Suprapubic skin (tissue), 4 donors: ENCODE measurements around the gene NUFIP1. TPM values are rescaled to one million over a fixed set of nuclear protein-coding genes. Genes with fewer than 3 reads are reported as not detected.

Experiments used
- DNase-seq, 2 donors: peaks; one replicate each; pipeline ENCODE4 v3.0.0-alpha.2; 2019; ENCODE audit warnings: low spot score in 2 of 2
- H3K27ac ChIP-seq: fragments of 200-600 bp; sonication (generic); one replicate; pipeline ENCODE4 v1.5.1; 2019
- H3K27me3 ChIP-seq: fragments of 200-600 bp; sonication (generic); one replicate; pipeline ENCODE4 v1.5.1; 2019
- H3K36me3 ChIP-seq: fragments of 200-600 bp; sonication (generic); one replicate; pipeline ENCODE4 v1.5.1; 2019
- H3K4me1 ChIP-seq: fragments of 200-600 bp; sonication (generic); one replicate; pipeline ENCODE4 v1.5.1; 2019
- H3K4me3 ChIP-seq: fragments of 200-600 bp; sonication (generic); one replicate; pipeline ENCODE4 v1.5.1; 2019; ENCODE audit warnings: mild to moderate bottlenecking
- H3K9me3 ChIP-seq: fragments of 200-600 bp; sonication (generic); one replicate; pipeline ENCODE4 v1.5.1; 2019
- CTCF ChIP-seq, 2 donors: fragments of 200-600 bp in 1 of 2; fragments of 450-650 bp in 1 of 2; sonication (generic) in 1 of 2; IDR thresholded peaks; one replicate each; pipeline ENCODE4 v1.5.1; 2016 to 2019; ENCODE audit warnings: antibody characterized with exemption in 2 of 2, mild to moderate bottlenecking in 1 of 2, moderate library complexity in 1 of 2
- EP300 ChIP-seq: sonication (generic); formaldehyde crosslinking; IDR thresholded peaks from one replicate; pipeline ENCODE4 v1.6.1; 2017; ENCODE audit warnings: antibody characterized with exemption
- POLR2A ChIP-seq, 2 donors: fragments of 450-650 bp; IDR thresholded peaks; one replicate each; pipeline ENCODE4 v1.6.1; 2017; ENCODE audit warnings: antibody characterized with exemption in 2 of 2, mild to moderate bottlenecking in 2 of 2, moderate library complexity in 2 of 2
- POLR2AphosphoS5 ChIP-seq, 3 donors: sonication (generic); formaldehyde crosslinking; IDR thresholded peaks; one replicate each; pipeline ENCODE4 v1.6.1; 2017; ENCODE audit warnings: antibody characterized with exemption in 3 of 3
- WGBS: methylation state at CpG from one replicate; pipeline ENCODE4 v1.1.5; 2018; 5-methylcytosine and 5-hydroxymethylcytosine counted together
- total RNA-seq, 4 donors: library from RNA; depleted of rRNA; stranded (reverse); fragments of >200 nt; gene quantifications; one replicate each; pipeline ENCODE4 v1.1.0, GENCODE V29; 2016

The NUFIP1 gene
- total RNA-seq, 4 donors from 2014 or later = 3.2 to 5.0 (median 4.2) TPM

- Histone ChIP-seq H3K4me3 (no peak overlapping the region), H3K9me3 (no peaks in the 10 kb centered on the region), H3K4me1 (no peaks in the 10 kb centered on the region), H3K27ac (no peak overlapping the region), H3K36me3 (peaks cover 67% of the 10 kb centered on the region), H3K27me3 (no peaks in the 10 kb centered on the region)
- 100% methylated on average over 3 of the region's 3 CpGs for WGBS
- no peak for TF ChIP-seq POLR2AphosphoS5 (IDR thresholded peaks at IDR 0.05)
- TF ChIP-seq EP300 = no peak
- TF ChIP-seq CTCF (IDR thresholded peaks at IDR 0.05) = no peak
- TF ChIP-seq POLR2A (IDR thresholded peaks at IDR 0.05) = no peak
- DNase-seq = no peak
Observed at GRCh38 chr13:45016792-45017425, 27.6 kb upstream of the NUFIP1 start.

DNA sequence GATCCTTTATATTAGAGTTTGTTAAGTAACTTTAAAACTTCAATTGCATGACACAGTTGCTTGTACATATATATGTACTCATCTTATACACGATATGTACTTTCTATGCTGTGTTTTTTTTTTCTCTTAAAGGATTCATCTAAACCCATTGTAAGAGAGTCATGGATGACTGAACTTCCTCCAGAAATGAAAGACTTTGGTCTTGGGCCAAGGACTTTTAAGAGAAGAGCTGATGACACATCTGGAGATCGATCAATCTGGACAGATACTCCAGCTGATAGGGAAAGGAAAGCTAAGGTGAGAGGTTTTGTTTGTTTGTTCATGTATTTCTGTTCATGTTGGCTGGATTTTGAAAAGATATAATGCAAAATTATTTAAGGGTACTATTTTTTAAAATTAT, 26.0 kb upstream of the NUFIP1 start:
- TF ChIP-seq EP300 (no peak), CTCF (IDR thresholded peaks at IDR 0.05) (no peak), POLR2A (IDR thresholded peaks at IDR 0.05) (no peak), POLR2AphosphoS5 (IDR thresholded peaks at IDR 0.05) (no peak)
- WGBS = 79% methylated on average over 2 of the region's 2 CpGs
- Histone ChIP-seq H3K4me1 (no peaks in the 10 kb centered on the region), H3K4me3 (no peak overlapping the region), H3K27ac (no peak overlapping the region), H3K9me3 (no peaks in the 10 kb centered on the region), H3K27me3 (no peaks in the 10 kb centered on the region), H3K36me3 (peaks cover 68% of the 10 kb centered on the region)
- DNase-seq = no peak

- Histone ChIP-seq H3K4me3 (no peak overlapping the region), H3K9me3 (no peaks in the 10 kb centered on the region), H3K27ac (no peak overlapping the region), H3K27me3 (no peaks in the 10 kb centered on the region), H3K36me3 (peaks cover 77% of the 10 kb centered on the region), H3K4me1 (no peaks in the 10 kb centered on the region)
- no peak for DNase-seq
- 95% methylated on average over 6 of the region's 6 CpGs for WGBS
- no peak for TF ChIP-seq CTCF (IDR thresholded peaks at IDR 0.05)
- TF ChIP-seq POLR2AphosphoS5 (IDR thresholded peaks at IDR 0.05) = no peak
- TF ChIP-seq EP300 = no peak
- no peak for TF ChIP-seq POLR2A (IDR thresholded peaks at IDR 0.05)
Observed at GRCh38 chr13:45011198-45011597, 21.9 kb upstream of the NUFIP1 start.

DNA sequence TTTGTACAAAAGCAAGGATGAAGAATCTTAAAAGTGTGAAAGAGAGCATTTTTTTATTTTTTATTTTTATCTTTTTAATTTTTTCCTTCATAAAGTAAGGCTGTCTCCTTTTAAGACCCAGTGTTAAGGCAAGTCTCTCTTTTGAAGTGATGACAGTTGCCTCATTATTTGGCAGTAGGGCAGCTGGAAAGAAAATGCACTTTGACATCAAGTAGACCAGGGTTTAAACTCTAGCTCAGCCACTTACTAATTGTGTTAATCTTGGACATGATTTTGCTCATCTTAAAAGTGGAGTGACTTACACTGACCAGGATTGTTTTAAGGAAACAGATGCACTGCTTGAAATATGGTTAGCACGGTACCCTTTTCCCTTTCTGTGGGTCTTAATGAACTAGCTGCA, 18.6 kb upstream of the NUFIP1 start:
- Histone ChIP-seq H3K36me3 (peaks cover 71% of the 10 kb centered on the region), H3K4me3 (no peak overlapping the region), H3K27ac (no peak overlapping the region), H3K9me3 (no peaks in the 10 kb centered on the region), H3K27me3 (no peaks in the 10 kb centered on the region), H3K4me1 (no peaks in the 10 kb centered on the region)
- DNase-seq = no peak
- WGBS = 88% methylated on average over 1 of the region's 1 CpG
- TF ChIP-seq EP300 (no peak), POLR2A (IDR thresholded peaks at IDR 0.05) (no peak), CTCF (IDR thresholded peaks at IDR 0.05) (no peak), POLR2AphosphoS5 (IDR thresholded peaks at IDR 0.05) (no peak)

DNA sequence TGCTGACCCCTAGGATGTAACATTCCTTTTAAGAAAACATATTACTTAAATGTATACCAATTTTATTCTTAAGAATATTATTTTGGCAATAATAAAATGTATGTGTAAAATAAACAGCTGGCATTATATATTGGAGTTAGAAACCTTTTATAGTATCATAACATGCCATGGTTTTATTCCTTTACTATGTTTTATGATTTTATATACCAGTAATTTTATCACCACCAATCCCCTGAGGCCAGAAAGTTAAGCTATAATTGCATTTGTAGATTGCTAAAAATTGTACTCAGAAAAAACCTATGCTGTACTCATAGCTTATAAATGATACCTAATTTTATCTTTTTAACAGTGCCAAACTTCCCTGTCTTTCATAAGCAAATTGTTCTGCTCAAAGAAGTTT, 18.0 kb upstream of the NUFIP1 start:
- H3K36me3 ChIP-seq = peaks cover 71% of the 10 kb centered on the region
- no peaks in the 10 kb centered on the region for H3K27me3 ChIP-seq
- TF ChIP-seq CTCF (IDR thresholded peaks at IDR 0.05) = no peak
- no peak for TF ChIP-seq POLR2AphosphoS5 (IDR thresholded peaks at IDR 0.05)
- TF ChIP-seq POLR2A (IDR thresholded peaks at IDR 0.05) = no peak
- no peak for TF ChIP-seq EP300
- H3K4me3 ChIP-seq = no peak overlapping the region
- no peaks in the 10 kb centered on the region for H3K4me1 ChIP-seq
- no peak for DNase-seq
- H3K9me3 ChIP-seq = no peaks in the 10 kb centered on the region
- no peak overlapping the region for H3K27ac ChIP-seq
